RCC 7860 (cell line): ENCODE results near the gene GRAMD1C.
"Not testable (repeated sequence)": the region's sequence is repeated elsewhere in the genome, so short reads cannot be mapped to it uniquely, and the experiment has no call there.

Source experiments
- DNase-seq: peaks from one replicate; pipeline ENCODE4 v3.0.0-alpha.2; 2015; ENCODE audit warnings: low spot score
- FAIRE-seq: peaks from 2 replicates; lab custom pipeline; 2012; peaks lifted over from hg19 to GRCh38; lab: Jason Lieb, UNC

The GRAMD1C gene

DNA sequence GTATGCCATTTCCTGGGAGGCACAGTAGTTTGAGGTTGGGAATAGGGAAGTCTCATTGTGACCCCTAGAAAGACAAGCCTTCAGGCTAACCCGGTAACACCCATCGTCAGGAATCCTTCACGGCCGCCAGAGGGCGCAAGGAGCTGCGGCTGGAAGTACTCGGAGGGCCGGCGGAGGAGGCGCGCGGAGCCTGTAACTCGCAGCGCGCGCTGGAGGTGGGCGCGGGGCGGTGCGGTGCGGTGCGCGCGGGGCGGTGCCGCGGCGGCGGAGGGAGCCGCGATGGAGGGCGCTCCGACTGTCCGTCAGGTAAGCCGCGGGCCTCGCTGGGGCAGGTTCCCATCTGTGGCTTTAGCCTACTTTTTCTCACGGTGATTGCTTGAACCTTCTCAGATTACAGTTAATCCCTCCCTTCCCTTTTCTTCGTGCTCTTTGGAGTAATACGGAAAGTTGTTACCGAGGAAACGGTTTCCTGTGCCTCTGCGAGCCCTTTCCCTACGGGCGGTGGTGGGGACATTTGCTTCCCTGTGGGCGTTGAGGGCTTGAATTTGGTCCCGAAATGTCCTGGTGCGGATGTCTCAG, at the start of gene GRAMD1C:
GRAMD1C (plus strand) TSS at position 158 of the 579 bp plus-strand sequence; CDS start at position 280, 122 bp downstream.
- FAIRE-seq (no peak), DNase-seq (peak; percentile 76)

DNA sequence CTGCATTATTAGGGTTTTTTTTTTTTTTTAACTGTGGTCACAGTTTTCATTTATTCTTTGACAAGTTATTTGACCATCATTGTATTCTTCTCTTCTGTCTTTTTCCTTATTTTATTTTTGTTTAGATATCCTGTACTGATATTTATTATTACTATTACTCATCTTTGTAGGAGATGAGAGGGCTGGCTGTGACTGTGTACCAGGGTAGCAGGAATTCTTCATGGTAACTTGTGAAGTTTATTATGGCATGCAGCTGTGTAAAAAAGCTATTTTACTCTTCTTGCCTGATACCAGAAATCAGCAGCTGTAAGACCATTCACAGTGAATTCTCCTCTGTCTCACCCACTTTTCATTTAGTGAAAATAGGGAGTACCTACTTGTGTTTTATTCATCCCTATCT, 47.2 kb upstream of the GRAMD1C start:
- no peak for DNase-seq
- FAIRE-seq = no peak

DNA sequence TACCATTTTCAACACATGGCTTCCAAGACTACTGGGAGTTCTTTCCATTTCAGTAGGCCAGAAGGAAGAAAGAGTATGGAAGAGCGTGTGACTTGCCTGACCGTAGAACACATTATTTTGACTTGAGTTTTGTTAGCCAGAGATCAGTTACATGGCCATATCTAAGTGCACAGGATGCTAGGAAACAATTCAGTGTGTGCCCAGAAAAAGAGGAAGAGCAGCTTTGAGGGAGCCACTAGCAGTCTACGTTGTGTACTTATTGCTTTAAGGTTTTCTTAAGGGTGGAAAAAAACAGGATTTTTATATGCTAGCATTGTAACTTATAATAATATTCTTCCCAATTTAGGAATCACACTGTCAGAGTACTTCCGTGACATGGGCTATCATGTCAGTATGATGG, 44.1 kb upstream of the GRAMD1C start:
- FAIRE-seq (no peak), DNase-seq (no peak)

DNA sequence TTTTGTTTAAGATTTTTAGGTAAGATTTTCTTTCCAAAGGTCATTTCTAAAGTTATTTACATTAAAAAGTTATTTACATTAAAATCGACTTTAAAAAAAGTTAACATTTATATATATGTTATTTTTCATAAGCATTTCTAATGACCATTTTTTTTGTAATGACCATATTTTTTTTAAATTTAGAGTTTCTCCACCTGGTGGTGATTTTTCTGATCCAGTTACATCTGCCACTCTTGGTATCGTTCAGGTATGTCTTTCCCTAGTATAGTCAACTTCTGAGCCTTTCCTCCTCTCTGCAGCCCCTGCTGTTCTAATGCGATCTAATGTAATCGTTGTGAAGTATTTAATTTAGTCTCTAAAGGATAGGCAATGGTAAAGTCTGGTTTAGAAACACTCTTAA, 42.9 kb upstream of the GRAMD1C start:
- peak; percentile 73 for FAIRE-seq

DNA sequence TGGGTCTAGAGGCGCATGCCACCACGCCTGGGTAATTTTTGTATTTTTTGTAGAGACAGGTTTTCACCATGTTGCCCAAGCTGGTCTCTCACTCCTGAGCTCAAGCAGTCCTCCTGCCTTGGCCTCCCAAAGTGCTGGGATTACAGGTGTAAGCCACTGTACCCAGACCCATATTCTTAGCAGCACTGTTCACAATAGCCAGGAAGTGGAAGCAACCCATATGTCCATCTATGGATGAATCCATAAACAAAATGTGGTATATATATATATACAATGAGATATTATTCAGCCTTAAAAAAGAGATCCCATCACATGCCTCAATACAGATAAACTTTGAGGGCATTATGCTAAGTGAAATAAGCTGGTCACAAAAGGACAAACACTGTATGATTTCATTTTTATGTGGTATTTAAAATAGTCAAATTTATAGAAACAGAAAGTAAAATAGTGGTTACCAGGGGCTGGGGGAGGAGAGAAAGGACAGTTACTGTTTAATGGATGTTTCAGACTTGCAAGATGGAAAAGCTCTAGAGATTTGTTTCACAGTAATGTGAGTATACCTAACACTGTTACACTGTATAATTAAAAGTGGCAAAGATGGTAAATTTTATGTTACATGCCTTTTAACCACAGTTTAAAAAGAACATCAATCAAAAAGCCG, 35.7 kb upstream of the GRAMD1C start:
- FAIRE-seq (no peak), DNase-seq (no peak)

More for the DNA sequence above, 42.9 kb upstream of the GRAMD1C start:
- no peak for DNase-seq

DNA sequence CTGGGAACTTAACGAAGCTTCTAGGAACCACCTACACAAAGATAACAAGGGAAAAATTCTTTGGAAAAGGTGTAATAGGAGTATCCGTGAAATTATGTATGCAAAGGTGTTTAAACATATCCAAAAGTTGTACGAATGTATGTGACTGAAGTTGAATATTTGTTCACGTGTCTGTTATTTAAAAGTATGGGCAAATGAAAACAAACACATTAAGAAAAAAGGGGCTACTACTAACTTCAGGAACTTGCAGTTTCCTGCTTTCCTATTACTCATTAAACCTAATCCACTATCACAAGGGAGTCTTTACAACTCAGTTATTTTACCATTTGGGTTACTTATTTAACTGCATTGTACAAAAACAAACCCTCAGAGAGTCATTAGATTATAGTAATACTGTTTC, 33.9 kb upstream of the GRAMD1C start:
- DNase-seq = no peak
- FAIRE-seq = peak; percentile 42

DNA sequence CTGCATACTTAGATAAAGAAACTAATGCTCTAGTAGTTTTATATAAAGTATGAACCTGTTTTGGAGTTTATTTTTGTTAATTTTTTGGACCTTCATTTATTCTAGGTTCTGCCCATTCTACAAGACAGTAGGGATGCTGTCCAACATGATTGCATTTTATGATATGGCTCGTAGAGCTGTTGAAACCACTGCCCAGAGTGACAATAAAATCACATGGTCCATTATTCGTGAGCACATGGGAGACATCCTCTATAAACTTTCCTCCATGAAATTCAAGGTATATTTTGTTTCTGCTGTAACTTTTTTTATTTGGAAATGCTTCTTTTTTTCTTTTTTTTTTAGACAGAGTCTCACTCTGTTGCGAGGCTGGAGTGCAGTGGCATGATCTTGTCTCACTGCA, 33.3 kb upstream of the GRAMD1C start:
- no peak for FAIRE-seq
- DNase-seq = no peak

DNA sequence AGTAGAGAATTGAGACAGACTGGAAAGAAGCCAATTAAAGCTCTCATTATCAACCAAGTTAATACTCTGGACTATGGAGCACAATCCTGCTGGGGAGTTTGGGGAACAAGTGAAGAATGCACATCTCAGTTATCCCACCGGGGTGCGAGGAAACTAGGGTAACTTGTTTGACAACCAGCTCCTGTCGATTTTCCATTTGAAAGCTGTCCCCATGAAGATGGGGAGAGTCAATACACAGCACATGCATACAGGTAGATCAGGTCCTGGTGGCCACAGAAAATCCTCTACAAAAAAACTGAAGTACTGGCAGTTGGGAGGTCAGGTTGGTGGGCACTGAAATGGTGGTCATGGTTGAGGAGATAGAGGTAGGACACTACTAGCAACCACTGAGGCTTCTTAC, 25.7 kb upstream of the GRAMD1C start:
- FAIRE-seq (no peak), DNase-seq (no peak)

DNA sequence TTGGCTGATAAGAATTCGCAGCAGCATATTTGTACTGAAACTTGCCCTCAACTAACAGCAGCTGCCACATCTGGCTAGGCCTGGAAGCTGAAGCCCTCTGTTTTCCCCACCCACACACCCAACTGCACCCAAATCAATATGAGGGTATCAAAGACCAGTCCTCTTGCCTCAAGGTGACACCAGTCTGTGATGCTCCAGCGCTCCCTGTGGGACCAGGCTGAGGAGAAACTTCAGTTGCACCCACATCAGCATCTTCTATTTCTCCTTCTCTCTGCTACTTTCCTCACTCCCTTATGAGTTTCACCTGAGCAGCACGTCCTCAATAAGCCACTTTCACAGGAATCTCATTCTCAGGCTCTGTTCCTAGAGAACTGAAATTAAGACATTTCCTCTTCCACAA, 18.7 kb upstream of the GRAMD1C start:
- FAIRE-seq = no peak

DNA sequence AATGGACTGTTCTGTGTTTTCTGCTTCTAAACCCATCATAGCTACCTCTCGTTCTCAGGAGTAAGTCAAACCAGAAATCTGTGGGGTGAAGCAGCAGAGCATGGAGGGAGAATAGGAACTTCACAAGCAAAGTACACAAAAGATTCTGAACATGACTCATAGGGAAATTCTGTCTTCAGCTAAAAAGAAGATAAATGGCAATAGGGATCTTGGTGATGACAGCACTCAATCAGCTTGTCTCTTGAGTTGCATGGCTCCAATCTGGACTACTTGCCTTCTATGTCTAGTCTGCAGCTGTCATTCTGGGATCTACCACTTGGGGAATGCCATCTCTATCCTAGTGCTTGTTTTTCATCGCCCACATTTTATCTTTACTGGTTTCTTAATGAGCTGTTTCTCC, 13.5 kb upstream of the GRAMD1C start:
- FAIRE-seq (peak; percentile 38), DNase-seq (peak; percentile 50)

More for the DNA sequence above, 18.7 kb upstream of the GRAMD1C start:
- DNase-seq = no peak

DNA sequence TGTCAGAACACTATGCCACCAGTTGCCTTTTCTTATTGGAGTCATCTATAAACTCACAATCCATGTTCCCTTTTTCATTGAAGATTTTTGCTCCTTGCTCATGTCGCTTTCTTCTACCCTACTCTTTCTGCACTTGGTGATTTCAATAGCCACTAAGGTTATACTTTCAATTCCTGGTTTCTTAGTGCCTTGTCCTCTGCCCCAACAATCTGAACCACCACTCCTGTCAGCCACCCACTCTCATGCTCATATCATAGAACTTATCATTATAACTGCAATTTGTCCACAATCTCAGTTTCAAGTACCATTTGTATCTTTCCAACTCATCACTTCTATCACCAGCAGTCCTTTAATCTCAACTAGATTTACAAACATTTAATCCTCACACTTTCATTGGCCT, 10.0 kb upstream of the GRAMD1C start:
- no peak for FAIRE-seq

DNA sequence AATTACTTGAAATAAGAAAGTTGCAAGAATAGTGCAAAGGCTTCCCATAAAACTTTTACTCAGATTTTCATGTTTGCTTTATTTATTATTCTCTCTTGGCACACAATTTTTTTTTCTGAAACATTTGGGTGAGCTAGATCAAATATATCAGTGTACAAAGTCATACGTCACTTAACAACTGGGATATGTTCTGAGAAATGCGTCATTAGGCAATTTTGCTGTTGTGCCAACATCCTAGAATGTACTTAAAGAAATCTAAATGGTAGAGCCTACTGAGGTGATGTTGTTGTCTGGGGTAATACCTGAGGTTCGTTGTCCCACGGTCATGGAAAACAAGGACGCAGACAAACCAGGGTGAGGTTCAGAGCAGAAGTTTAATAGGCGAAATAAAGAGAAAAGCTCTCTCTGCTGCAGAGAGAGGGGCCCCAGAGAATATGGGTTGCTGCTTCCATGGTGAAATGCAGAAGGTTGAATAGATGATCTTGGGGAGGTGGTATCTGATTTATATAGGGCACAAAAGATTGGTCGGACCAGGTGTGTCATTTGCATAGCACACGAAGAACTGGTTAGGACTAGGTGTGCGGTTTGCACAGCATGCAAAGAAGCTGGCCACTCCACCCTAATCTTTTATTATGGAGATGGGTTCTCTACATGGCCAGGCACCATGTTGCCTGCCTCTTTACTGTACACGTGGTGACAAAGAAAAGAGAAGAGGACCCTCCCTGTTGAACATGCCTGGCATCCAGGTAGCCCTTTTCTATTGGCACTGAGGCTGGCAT, 8.8 kb upstream of the GRAMD1C start:
- no peak for DNase-seq
- FAIRE-seq = no peak

More for the DNA sequence above, 10.0 kb upstream of the GRAMD1C start:
- no peak for DNase-seq

DNA sequence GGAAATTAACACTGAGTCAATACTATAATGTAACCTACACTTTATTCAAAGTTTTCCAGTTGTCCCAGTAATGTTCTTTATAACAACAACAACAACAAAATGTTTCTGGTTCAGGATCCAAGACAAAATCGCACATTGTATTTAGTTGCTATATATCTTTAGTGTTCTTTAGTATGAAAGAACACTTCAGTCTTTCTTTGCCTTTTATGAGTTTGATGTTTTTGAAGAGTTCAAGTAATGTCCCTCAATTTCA, 7.6 kb upstream of the GRAMD1C start:
- DNase-seq (no peak), FAIRE-seq (no peak)

DNA sequence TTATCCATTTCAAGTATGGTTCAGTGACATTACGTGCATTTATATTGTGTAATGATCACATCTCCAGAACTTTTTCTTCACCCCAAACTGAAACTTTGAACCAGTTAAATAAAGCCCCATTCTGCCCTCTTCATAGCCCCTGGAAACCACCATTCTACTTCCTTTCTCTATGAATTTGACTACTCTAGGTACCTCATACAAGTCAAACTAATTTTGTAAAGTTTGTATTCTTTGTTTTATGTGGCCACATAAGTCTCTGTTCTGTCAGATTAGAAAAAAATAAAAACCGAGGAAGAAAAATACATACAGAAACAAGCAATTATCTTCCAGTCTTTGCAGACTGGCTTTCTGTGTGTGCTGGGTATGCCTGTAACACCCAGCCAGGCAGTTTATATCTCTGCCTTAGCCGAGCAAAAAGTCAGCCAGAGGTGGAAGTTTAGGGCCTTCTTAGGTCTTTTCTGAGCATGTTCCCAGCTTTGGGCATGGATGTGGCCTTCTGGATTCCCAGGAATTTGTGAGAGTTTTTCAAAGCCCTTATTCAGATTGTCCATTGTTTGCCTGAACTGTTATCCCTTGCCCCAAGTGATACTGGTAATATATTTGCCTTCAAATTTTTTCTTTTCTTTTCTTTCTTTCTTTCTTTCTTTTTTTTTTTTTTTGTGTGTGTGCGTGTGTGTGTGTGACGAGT, 6.0 kb upstream of the GRAMD1C start:
- no peak for FAIRE-seq
- DNase-seq = no peak

DNA sequence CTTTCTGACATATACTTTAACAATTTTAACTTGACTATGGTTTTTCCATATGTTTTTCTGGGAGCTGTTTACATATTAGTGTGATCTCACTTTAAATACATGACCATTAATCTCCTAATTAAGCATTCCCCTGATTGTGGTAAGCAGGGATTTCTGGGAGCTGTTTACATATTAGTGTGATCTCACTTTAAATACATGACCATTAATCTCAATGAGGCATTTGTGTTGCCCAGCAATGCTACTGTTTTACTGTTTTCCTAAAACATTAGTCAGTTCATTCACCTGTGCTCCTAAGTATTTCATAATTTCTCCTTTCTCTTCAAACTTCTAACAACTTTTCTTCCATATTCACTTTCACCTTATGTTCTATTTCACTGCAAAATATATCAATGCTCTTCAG, 3.6 kb upstream of the GRAMD1C start:
- no peak for DNase-seq
- FAIRE-seq = no peak

DNA sequence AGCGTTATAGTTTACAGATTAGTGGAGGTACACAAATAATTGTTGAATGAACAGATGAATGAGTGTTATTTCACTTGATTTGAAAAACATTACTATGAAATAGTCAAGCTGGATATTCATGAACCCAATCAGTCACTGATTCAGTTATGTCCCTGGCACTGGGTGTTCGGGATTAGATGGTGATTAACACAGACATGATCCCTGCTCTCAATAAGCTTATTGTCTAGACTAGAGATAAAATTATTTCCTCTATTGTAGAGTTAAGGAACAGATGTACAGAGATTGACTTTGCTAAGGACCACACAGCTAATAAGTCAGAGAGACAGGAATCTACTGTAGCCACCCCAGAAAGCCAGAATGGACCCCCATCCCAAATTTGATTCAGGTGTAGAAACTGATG, 963 bp downstream of the GRAMD1C start:
- no peak for FAIRE-seq

DNA sequence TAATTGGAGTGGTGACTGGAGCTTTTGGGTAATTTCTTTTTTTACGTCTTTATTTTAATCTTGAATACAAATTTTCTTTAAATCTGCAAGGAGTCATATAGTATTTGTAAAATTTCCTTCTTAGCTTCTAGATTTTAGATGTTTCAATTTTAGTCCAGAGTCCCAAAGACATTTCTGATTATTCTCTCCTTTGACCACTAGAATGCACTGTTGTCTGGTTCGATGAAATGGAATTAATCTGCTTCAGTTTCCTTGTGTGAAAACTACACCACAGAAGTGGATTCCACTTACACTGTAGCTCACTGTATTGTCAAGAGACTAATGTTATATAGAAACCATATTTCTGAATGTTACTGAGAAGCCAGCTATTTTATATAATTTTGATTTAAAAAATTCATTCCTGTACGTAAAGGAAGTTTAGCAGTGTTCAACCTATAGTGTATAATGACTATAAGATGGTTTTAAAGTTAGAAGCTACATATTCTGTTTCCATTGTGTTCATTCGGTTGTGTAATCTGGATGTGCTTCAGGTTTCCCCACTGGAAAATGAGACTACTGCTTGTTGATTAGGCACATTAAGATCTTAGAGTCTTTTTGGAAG, 6.1 kb downstream of the GRAMD1C start:
- FAIRE-seq (peak; percentile 84), DNase-seq (peak; percentile 39)

More for the DNA sequence above, 963 bp downstream of the GRAMD1C start:
- DNase-seq = no peak

DNA sequence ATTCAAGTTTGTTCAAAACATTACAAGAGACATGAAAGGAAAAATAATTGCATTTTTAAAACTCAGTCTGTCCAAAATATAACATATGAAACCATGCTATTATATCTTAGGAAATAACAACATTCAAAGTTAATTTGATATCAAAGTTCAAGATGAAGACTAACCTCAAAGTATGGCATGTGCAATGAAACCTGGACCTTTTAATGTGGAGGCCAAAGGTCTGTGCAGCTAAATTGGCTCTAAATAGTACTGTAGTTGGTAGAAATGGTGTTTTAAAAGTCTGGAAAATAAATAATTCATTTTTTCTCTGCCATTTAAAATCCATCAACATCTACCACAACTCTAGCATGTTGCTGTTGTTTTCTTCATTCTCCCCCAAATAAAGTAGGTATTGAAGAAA, 8.7 kb downstream of the GRAMD1C start:
- FAIRE-seq (no peak), DNase-seq (no peak)

DNA sequence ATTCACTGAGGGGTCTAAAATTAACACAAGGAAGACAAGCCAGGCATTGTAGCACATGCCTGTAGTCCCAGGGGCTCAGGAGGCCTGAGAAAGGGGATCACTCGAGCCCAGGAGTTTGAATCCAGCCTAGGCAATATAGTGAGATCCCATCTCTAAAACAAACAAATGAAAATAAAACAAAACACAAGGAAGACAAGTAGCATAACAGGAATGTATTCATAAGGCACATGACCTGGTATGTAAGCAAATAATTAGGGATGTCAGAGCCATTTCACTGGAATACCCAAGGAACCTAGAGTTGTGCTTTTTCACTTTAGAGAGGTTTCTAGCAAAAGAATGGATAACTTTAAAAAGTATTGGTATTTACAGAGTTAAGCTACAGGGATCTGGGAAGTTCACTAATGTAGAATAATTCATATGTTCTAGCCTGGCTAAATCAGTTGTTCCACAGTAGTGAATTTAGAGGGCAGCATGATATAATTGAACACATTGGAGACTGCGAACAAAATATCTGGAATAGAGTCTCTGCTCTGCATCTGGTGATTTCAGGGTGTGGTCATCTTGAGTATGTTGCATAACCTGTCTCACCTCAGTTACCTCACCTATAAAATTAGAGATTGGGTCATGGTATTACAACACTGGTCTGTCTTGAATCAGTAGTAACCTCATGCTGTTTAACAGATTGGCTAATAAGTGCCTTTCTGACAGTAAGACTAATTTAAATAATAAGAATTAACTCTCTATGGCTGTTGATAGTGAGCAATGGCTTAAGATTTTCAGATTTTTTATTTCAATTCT, 9.3 kb downstream of the GRAMD1C start:
- FAIRE-seq = no peak
- no peak for DNase-seq

DNA sequence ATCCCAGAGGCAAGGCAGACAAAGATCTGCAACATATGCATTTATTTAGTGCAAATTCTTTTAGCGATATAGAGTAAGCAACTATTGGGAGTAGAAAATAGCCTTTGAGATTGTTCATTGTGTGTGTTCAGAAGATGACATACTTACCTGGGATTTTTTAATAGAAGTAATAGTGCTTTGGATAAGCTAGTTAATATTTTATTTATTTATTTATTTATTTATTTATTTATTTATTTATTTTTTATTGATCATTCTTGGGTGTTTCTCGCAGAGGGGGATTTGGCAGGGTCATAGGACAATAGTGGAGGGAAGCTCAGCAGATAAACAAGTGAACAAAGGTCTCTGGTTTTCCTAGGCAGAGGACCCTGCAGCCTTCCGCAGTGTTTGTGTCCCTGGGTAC, 10.5 kb downstream of the GRAMD1C start:
- not testable (repeated sequence) for FAIRE-seq, DNase-seq
